Measurements from ENCODE around the gene CHMP4B.

DNA sequence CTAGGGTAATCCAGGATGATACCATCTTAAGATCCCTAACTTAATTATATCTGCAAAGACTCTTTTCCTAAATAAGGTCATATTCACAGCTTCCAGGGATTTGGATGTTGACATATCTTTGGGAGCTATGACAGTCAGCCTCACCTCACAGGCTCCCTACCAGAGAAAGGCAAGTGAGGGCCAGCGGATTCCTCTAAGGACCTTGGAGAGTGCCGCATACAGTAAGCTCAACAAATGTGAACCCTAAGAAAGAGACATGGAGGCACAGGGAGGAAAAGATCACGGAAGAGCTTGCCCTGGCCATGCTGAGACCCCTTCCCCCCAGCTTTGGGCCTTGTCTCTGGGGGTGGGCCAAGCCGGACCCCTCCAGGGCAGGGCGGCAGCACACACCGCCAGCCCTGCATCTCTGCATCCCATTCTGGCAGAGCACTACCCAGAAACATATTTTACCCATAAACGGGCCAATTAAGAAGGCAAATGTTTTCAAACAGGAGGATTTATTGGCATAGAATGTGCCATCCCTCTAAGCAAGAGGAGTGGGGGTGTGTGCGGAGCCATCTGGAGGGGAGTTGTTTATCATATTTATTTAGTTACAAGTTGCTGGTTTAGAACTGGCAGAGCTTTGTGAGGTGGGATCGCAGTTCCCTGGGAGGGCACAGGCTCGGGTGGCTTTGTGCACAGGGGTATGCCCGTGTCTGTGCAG lies 55.4 kb downstream of the CHMP4B start:
- TF ChIP-seq, protein P1, sequence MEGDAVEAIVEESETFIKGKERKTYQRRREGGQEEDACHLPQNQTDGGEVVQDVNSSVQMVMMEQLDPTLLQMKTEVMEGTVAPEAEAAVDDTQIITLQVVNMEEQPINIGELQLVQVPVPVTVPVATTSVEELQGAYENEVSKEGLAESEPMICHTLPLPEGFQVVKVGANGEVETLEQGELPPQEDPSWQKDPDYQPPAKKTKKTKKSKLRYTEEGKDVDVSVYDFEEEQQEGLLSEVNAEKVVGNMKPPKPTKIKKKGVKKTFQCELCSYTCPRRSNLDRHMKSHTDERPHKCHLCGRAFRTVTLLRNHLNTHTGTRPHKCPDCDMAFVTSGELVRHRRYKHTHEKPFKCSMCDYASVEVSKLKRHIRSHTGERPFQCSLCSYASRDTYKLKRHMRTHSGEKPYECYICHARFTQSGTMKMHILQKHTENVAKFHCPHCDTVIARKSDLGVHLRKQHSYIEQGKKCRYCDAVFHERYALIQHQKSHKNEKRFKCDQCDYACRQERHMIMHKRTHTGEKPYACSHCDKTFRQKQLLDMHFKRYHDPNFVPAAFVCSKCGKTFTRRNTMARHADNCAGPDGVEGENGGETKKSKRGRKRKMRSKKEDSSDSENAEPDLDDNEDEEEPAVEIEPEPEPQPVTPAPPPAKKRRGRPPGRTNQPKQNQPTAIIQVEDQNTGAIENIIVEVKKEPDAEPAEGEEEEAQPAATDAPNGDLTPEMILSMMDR (IDR thresholded peaks at IDR 0.05; ENCODE audit: low read depth, low read length, poor library complexity, severe bottlenecking), result no peak
- TF ChIP-seq EZH2phosphoT487 (IDR thresholded peaks at IDR 0.05; ENCODE audit: borderline replicate concordance, low read length), result no peak
